Neural cell (in vitro differentiated cells): ENCODE results near the gene TOGARAM2. TPM values are rescaled to one million over a fixed set of nuclear protein-coding genes. Genes with fewer than 3 reads are reported as not detected.

ENCODE experiments used
- H2AFZ ChIP-seq: fragments of 200-600, 300-800 bp; sonication (generic), shearing (Covaris generic); 2 replicates; pipeline ENCODE4 v1.6.0; 2014; ENCODE audit warnings: low read depth, mild to moderate bottlenecking, antibody characterized with exemption, low read length, moderate library complexity
- H3F3A ChIP-seq: fragments of 200-600 bp; shearing (Covaris generic); 2 replicates; pipeline ENCODE4 v1.6.1; 2016; ENCODE audit warnings: mild to moderate bottlenecking, moderate library complexity, mixed read lengths, antibody characterized with exemption, low read length; ENCODE audit not compliant: insufficient read depth, poor library complexity, severe bottlenecking
- H3K27ac ChIP-seq: fragments of 200-600, 300-800 bp; sonication (generic), shearing (Covaris generic); 2 replicates; pipeline ENCODE4 v1.5.1; 2014; ENCODE audit warnings: mild to moderate bottlenecking, low read length, moderate library complexity
- H3K27me3 ChIP-seq: fragments of 300-800, 200-600 bp; sonication (generic), shearing (Covaris generic); 2 replicates; pipeline ENCODE4 v1.6.0; 2014; ENCODE audit warnings: mild to moderate bottlenecking, low read depth, low read length, moderate library complexity; ENCODE audit not compliant: insufficient read depth
- H3K36me3 ChIP-seq: fragments of 300-800, 200-600 bp; sonication (generic), shearing (Covaris generic); 2 replicates; pipeline ENCODE4 v1.5.1; 2014; ENCODE audit warnings: mild to moderate bottlenecking, antibody characterized with exemption, low read length, moderate library complexity; ENCODE audit not compliant: insufficient read depth
- H3K4me2 ChIP-seq: fragments of 300-800, 200-600 bp; sonication (generic), shearing (Covaris generic); 2 replicates; pipeline ENCODE4 v1.6.0; 2014; ENCODE audit warnings: mild to moderate bottlenecking, low read length
- H3K4me3 ChIP-seq: fragments of 300-800, 200-600 bp; sonication (generic), shearing (Covaris generic); 2 replicates; pipeline ENCODE4 v1.5.1; 2014; ENCODE audit warnings: mild to moderate bottlenecking, low read length, moderate library complexity
- H3K79me2 ChIP-seq: fragments of 200-600 bp; shearing (Covaris generic); replicated peaks from 2 replicates; pipeline ENCODE4 v1.6.0; 2014; ENCODE audit warnings: mild to moderate bottlenecking, low read length, moderate library complexity; ENCODE audit not compliant: insufficient read depth
- H3K9ac ChIP-seq: fragments of 300-800, 200-600 bp; sonication (generic), shearing (Covaris generic); 2 replicates; pipeline ENCODE4 v1.6.1; 2016; ENCODE audit warnings: mild to moderate bottlenecking, low read length, mixed read lengths
- H3K9me2 ChIP-seq: fragments of 200-600 bp; shearing (Covaris generic); 2 replicates; pipeline ENCODE4 v1.6.1; 2016; ENCODE audit warnings: mild to moderate bottlenecking, low read length, mixed read lengths; ENCODE audit not compliant: insufficient read depth
- H3K9me3 ChIP-seq: fragments of 200-600, 300-800 bp; sonication (generic), shearing (Covaris generic); 2 replicates; pipeline ENCODE4 v1.6.1; 2016; ENCODE audit warnings: mild to moderate bottlenecking, mixed run types, low read length, moderate library complexity, mixed read lengths
- H4K20me1 ChIP-seq: fragments of 200-600 bp; shearing (Covaris generic); 2 replicates; pipeline ENCODE4 v1.6.1; 2016; ENCODE audit warnings: mild to moderate bottlenecking, mixed run types; ENCODE audit not compliant: insufficient read depth
- CTCF ChIP-seq: fragments of 450-650 bp; IDR thresholded peaks from 2 replicates; pipeline ENCODE4 v1.5.1; 2014; ENCODE audit warnings: antibody characterized with exemption, mild to moderate bottlenecking, moderate library complexity; ENCODE audit not compliant: poor library complexity, severe bottlenecking
- EP300 ChIP-seq: fragments of 450-650 bp; conservative IDR thresholded peaks from 2 replicates; pipeline ENCODE4 v1.6.1; 2014; ENCODE audit warnings: antibody characterized with exemption, mild to moderate bottlenecking, moderate library complexity; ENCODE audit not compliant: poor library complexity, severe bottlenecking
- EZH2 ChIP-seq: fragments of 200-600, 300-800 bp; shearing (Covaris generic), sonication (generic); IDR thresholded peaks from 2 replicates; pipeline ENCODE4 v1.6.1; 2014; ENCODE audit warnings: antibody characterized with exemption, low read length, borderline replicate concordance, mild to moderate bottlenecking; ENCODE audit not compliant: insufficient read depth, poor library complexity, severe bottlenecking
- MXI1 ChIP-seq: fragments of 450-650 bp; conservative IDR thresholded peaks from 2 replicates; pipeline ENCODE4 v1.6.1; 2014; ENCODE audit warnings: antibody characterized with exemption, mild to moderate bottlenecking; ENCODE audit not compliant: poor library complexity, severe bottlenecking
- POLR2AphosphoS5 ChIP-seq: IDR thresholded peaks from 2 replicates; pipeline ENCODE4 v1.6.1; 2012
- RAD21 ChIP-seq: fragments of 450-650 bp; conservative IDR thresholded peaks from 2 replicates; pipeline ENCODE4 v1.6.1; 2014; ENCODE audit warnings: antibody characterized with exemption, mild to moderate bottlenecking, moderate library complexity
- REST ChIP-seq: IDR thresholded peaks from 2 replicates; pipeline ENCODE4 v1.6.1; 2012; ENCODE audit warnings: borderline replicate concordance
- SMC3 ChIP-seq: fragments of 450-650 bp; conservative IDR thresholded peaks from 2 replicates; pipeline ENCODE4 v1.6.1; 2014; ENCODE audit warnings: antibody characterized with exemption, mild to moderate bottlenecking, moderate library complexity; ENCODE audit not compliant: poor library complexity
- TAF1 ChIP-seq: IDR thresholded peaks from 2 replicates; pipeline ENCODE4 v1.6.1; 2012; ENCODE audit warnings: low read depth
- polyA plus RNA-seq: library from polyadenylated mRNA; depleted of rRNA; stranded (reverse); fragments of >200 nt; gene quantifications from 2 replicates; pipeline ENCODE4 v1.2.3, GENCODE V29; 2014

TOGARAM2 gene
- polyA plus RNA-seq, 1 donor from 2014 or later = 0.10 TPM

- Histone ChIP-seq H3K4me3 (no peak overlapping the region), H3K27me3 (no peaks in the 10 kb centered on the region), H3K36me3 (no peaks in the 10 kb centered on the region), H3K79me2 (no peaks in the 10 kb centered on the region), H2AFZ (no peak overlapping the region), H3F3A (no peaks in the 10 kb centered on the region), H3K9me2 (no peaks in the 10 kb centered on the region), H3K4me2 (no peak overlapping the region), H3K9ac (no peak overlapping the region), H3K27ac (no peak overlapping the region), H4K20me1 (no peaks in the 10 kb centered on the region), H3K9me3 (no peaks in the 10 kb centered on the region)
- TF ChIP-seq REST = no peak
- no peak for TF ChIP-seq RAD21
- no peak for TF ChIP-seq SMC3
- TF ChIP-seq EZH2 = no peak
- no peak for TF ChIP-seq EP300
- TF ChIP-seq MXI1 = no peak
These were observed 54.1 kb downstream of the TOGARAM2 start for GRCh38 chr2:29035016-29035745.

GRCh38 chr2:29039718-29040480 is 58.8 kb downstream of the TOGARAM2 start:
- no peaks in the 10 kb centered on the region for H3K79me2 ChIP-seq
- no peak overlapping the region for H3K9ac ChIP-seq
- no peak overlapping the region for H2AFZ ChIP-seq
- H3K4me2 ChIP-seq = no peak overlapping the region
- H3K27ac ChIP-seq = no peak overlapping the region
- no peaks in the 10 kb centered on the region for H3K9me2 ChIP-seq
- H3K36me3 ChIP-seq = no peaks in the 10 kb centered on the region
- no peaks in the 10 kb centered on the region for H3K27me3 ChIP-seq
- H3K4me3 ChIP-seq = no peak overlapping the region
- H3F3A ChIP-seq = no peaks in the 10 kb centered on the region
- H3K9me3 ChIP-seq = no peaks in the 10 kb centered on the region
- TF ChIP-seq POLR2AphosphoS5 = no peak
- no peak for TF ChIP-seq SMC3
- TF ChIP-seq EZH2 = no peak
- no peak for TF ChIP-seq REST
- no peak for TF ChIP-seq MXI1
- TF ChIP-seq CTCF = no peak
- TF ChIP-seq EP300 = no peak
- TF ChIP-seq TAF1 = no peak
- TF ChIP-seq RAD21 = no peak
- no peaks in the 10 kb centered on the region for H4K20me1 ChIP-seq
